ENCODE results near the gene FOXO3. TPM values are rescaled to one million over a fixed set of nuclear protein-coding genes. Genes with fewer than 3 reads are reported as not detected.

The FOXO3 gene
- total RNA-seq, 1 donor from 2014 or later, result 34.6 TPM

- Mint-ChIP-seq H3K4me1 (ENCODE audit: unreplicated experiment) (peaks cover 13% of the 10 kb centered on the region), H3K9me3 (ENCODE audit: unreplicated experiment) (no peaks in the 10 kb centered on the region), H3K27me3 (ENCODE audit: unreplicated experiment) (no peaks in the 10 kb centered on the region), H3K4me3 (ENCODE audit: unreplicated experiment) (no peak overlapping the region), H3K36me3 (ENCODE audit: low read depth, unreplicated experiment) (peaks cover 15% of the 10 kb centered on the region), H3K27ac (ENCODE audit: unreplicated experiment) (no peak overlapping the region)
- no peak for TF ChIP-seq CTCF (IDR thresholded peaks at IDR 0.05; ENCODE audit: unreplicated experiment)
- DNase-seq (ENCODE audit: low spot score), result no peak
Measured at GRCh38 chr6:108581932-108582475, 21.3 kb downstream of the FOXO3 start.

GRCh38 chr6:108582618-108583017 lies 21.9 kb downstream of the FOXO3 start:
- H3K4me3 Mint-ChIP-seq (ENCODE audit: unreplicated experiment), result no peak overlapping the region
- no peak overlapping the region for H3K27ac Mint-ChIP-seq (ENCODE audit: unreplicated experiment)
- no peak for DNase-seq (ENCODE audit: low spot score)
- H3K4me1 Mint-ChIP-seq (ENCODE audit: unreplicated experiment), result peaks cover 19% of the 10 kb centered on the region
- H3K36me3 Mint-ChIP-seq (ENCODE audit: low read depth, unreplicated experiment), result peaks cover 15% of the 10 kb centered on the region
- no peak for TF ChIP-seq CTCF (IDR thresholded peaks at IDR 0.05; ENCODE audit: unreplicated experiment)
- no peaks in the 10 kb centered on the region for H3K9me3 Mint-ChIP-seq (ENCODE audit: unreplicated experiment)
- H3K27me3 Mint-ChIP-seq (ENCODE audit: unreplicated experiment), result no peaks in the 10 kb centered on the region

GRCh38 chr6:108584323-108584722 lies 23.6 kb downstream of the FOXO3 start:
- peaks cover 34% of the 10 kb centered on the region for H3K4me1 Mint-ChIP-seq (ENCODE audit: unreplicated experiment)
- no peak for DNase-seq (ENCODE audit: low spot score)
- no peak overlapping the region for H3K27ac Mint-ChIP-seq (ENCODE audit: unreplicated experiment)
- H3K4me3 Mint-ChIP-seq (ENCODE audit: unreplicated experiment), result no peak overlapping the region
- no peak for TF ChIP-seq CTCF (IDR thresholded peaks at IDR 0.05; ENCODE audit: unreplicated experiment)
- H3K27me3 Mint-ChIP-seq (ENCODE audit: unreplicated experiment), result no peaks in the 10 kb centered on the region
- H3K36me3 Mint-ChIP-seq (ENCODE audit: low read depth, unreplicated experiment), result peaks cover 6% of the 10 kb centered on the region
- no peaks in the 10 kb centered on the region for H3K9me3 Mint-ChIP-seq (ENCODE audit: unreplicated experiment)

- H3K36me3 Mint-ChIP-seq (ENCODE audit: low read depth, unreplicated experiment), result peaks cover 6% of the 10 kb centered on the region
- no peaks in the 10 kb centered on the region for H3K9me3 Mint-ChIP-seq (ENCODE audit: unreplicated experiment)
- no peak for TF ChIP-seq CTCF (IDR thresholded peaks at IDR 0.05; ENCODE audit: unreplicated experiment)
- H3K4me1 Mint-ChIP-seq (ENCODE audit: unreplicated experiment), result peaks cover 39% of the 10 kb centered on the region
- DNase-seq (ENCODE audit: low spot score), result no peak
- H3K4me3 Mint-ChIP-seq (ENCODE audit: unreplicated experiment), result no peak overlapping the region
- no peak overlapping the region for H3K27ac Mint-ChIP-seq (ENCODE audit: unreplicated experiment)
- H3K27me3 Mint-ChIP-seq (ENCODE audit: unreplicated experiment), result no peaks in the 10 kb centered on the region
Measured at GRCh38 chr6:108585359-108585758, 24.6 kb downstream of the FOXO3 start.

GRCh38 chr6:108585921-108586536 lies 25.3 kb downstream of the FOXO3 start:
- peaks cover 6% of the 10 kb centered on the region for H3K36me3 Mint-ChIP-seq (ENCODE audit: low read depth, unreplicated experiment)
- no peak for TF ChIP-seq CTCF (IDR thresholded peaks at IDR 0.05; ENCODE audit: unreplicated experiment)
- no peak overlapping the region for H3K4me3 Mint-ChIP-seq (ENCODE audit: unreplicated experiment)

More at GRCh38 chr6:108585921-108586536, 25.3 kb downstream of the FOXO3 start:
- Mint-ChIP-seq H3K27me3 (ENCODE audit: unreplicated experiment) (no peaks in the 10 kb centered on the region), H3K4me1 (ENCODE audit: unreplicated experiment) (peaks cover 38% of the 10 kb centered on the region), H3K27ac (ENCODE audit: unreplicated experiment) (peak overlapping the region; percentile 33), H3K9me3 (ENCODE audit: unreplicated experiment) (no peaks in the 10 kb centered on the region)
- DNase-seq (ENCODE audit: low spot score), result no peak

Data from endothelial cell (in vitro differentiated cells).